Coronary artery (tissue), 2 donors: ENCODE measurements around the gene SLC2A10.
A peak's percentile ranks its signal among the peaks of the same experiment; 100 is the strongest.

Source experiments
- DNase-seq: peaks from one replicate; pipeline ENCODE4 v3.0.0-alpha.2; 2017; ENCODE audit warnings: low spot score
- H3K27ac ChIP-seq, 2 donors: fragments of 200-600 bp; sonication (generic); one replicate each; pipeline ENCODE4 v1.5.1; 2016 to 2019
- H3K4me3 ChIP-seq: fragments of 200-600 bp; sonication (generic); 2 replicates; pipeline ENCODE4 v1.5.1; 2016; ENCODE audit warnings: mild to moderate bottlenecking, moderate library complexity
- CTCF ChIP-seq: fragments of 200-600 bp; sonication (generic); IDR thresholded peaks from one replicate; pipeline ENCODE4 v1.5.1; 2019; ENCODE audit warnings: antibody characterized with exemption

Gene SLC2A10

GRCh38 chr20:46749147-46749546 lies 39.7 kb downstream of the SLC2A10 start:
- Histone ChIP-seq H3K4me3 (no peak overlapping the region), H3K27ac (no peak overlapping the region)
- TF ChIP-seq CTCF, result no peak
- no peak for DNase-seq

- H3K4me3 ChIP-seq, result no peak overlapping the region
- H3K27ac ChIP-seq, result no peak overlapping the region
- TF ChIP-seq CTCF, result no peak
- DNase-seq, result no peak
Observed at GRCh38 chr20:46751856-46752255, 42.4 kb downstream of the SLC2A10 start.

- no peak overlapping the region for H3K27ac ChIP-seq
- peak; percentile 34 for TF ChIP-seq CTCF
- no peak for DNase-seq
- H3K4me3 ChIP-seq, result no peak overlapping the region
Observed at GRCh38 chr20:46752728-46753127, 43.3 kb downstream of the SLC2A10 start.

GRCh38 chr20:46755483-46756413 lies 46.3 kb downstream of the SLC2A10 start:
- H3K4me3 ChIP-seq, result no peak overlapping the region
- H3K27ac ChIP-seq, result no peak overlapping the region
- no peak for TF ChIP-seq CTCF
- DNase-seq, result no peak

GRCh38 chr20:46756419-46756818 lies 47.0 kb downstream of the SLC2A10 start:
- DNase-seq, result no peak
- no peak overlapping the region for H3K4me3 ChIP-seq
- TF ChIP-seq CTCF, result no peak
- no peak overlapping the region for H3K27ac ChIP-seq

- H3K27ac ChIP-seq, result no peak overlapping the region
- DNase-seq, result no peak
- no peak overlapping the region for H3K4me3 ChIP-seq
- TF ChIP-seq CTCF, result no peak
Observed at GRCh38 chr20:46757135-46757534, 47.7 kb downstream of the SLC2A10 start.
